Mesenchymal stem cell (in vitro differentiated cells and primary cell): Measurements from ENCODE around the gene DIP2C.

Source experiments
- DNase-seq: peaks from one replicate; pipeline ENCODE4 v3.0.0-alpha.2; 2013
- H2AFZ ChIP-seq: one replicate; pipeline ENCODE4 v1.6.1; 2013; ENCODE audit warnings: low read depth, mild to moderate bottlenecking, control low read depth, inconsistent platforms, low read length, moderate library complexity
- H2AK5ac ChIP-seq: 2 replicates; pipeline ENCODE4 v1.6.1; 2013; ENCODE audit warnings: low read length, moderate library complexity, mild to moderate bottlenecking, inconsistent platforms; ENCODE audit not compliant: severe bottlenecking
- H2BK120ac ChIP-seq: one replicate; pipeline ENCODE4 v1.6.1; 2013; ENCODE audit warnings: low read depth, mild to moderate bottlenecking, inconsistent platforms, low read length, moderate library complexity
- H2BK12ac ChIP-seq, 2 experiments: one replicate each; pipeline ENCODE4 v1.6.1; 2013; ENCODE audit warnings: inconsistent platforms in 2 of 2, low read length in 2 of 2, mild to moderate bottlenecking in 2 of 2, moderate library complexity in 2 of 2, control low read depth in 1 of 2
- H2BK15ac ChIP-seq: one replicate; pipeline ENCODE4 v1.6.1; 2013; ENCODE audit warnings: mild to moderate bottlenecking, low read depth, inconsistent platforms; ENCODE audit not compliant: poor library complexity, severe bottlenecking
- H2BK5ac ChIP-seq: 2 replicates; pipeline ENCODE4 v1.6.1; 2013; ENCODE audit warnings: low read depth, mild to moderate bottlenecking, low read length, control low read depth, inconsistent platforms; ENCODE audit not compliant: poor library complexity, severe bottlenecking
- H3K14ac ChIP-seq, 2 experiments: one replicate each; pipeline ENCODE4 v1.6.1; 2013; ENCODE audit warnings: inconsistent platforms in 2 of 2, low read length in 2 of 2, control low read depth in 1 of 2, mild to moderate bottlenecking in 1 of 2, moderate library complexity in 1 of 2
- H3K18ac ChIP-seq, 2 experiments: one replicate each; pipeline ENCODE4 v1.6.1; 2013; ENCODE audit warnings: inconsistent platforms in 2 of 2, low read length in 2 of 2, control low read depth in 1 of 2, low read depth in 1 of 2, mild to moderate bottlenecking in 1 of 2
- H3K23ac ChIP-seq, 2 experiments: one replicate each; pipeline ENCODE4 v1.6.1; 2013; ENCODE audit warnings: inconsistent platforms in 2 of 2, low read length in 2 of 2, mild to moderate bottlenecking in 2 of 2, moderate library complexity in 2 of 2, control low read depth in 1 of 2
- H3K27ac ChIP-seq: 2 replicates; pipeline ENCODE4 v1.5.1; 2013; ENCODE audit warnings: mild to moderate bottlenecking, moderate library complexity, low read length, control low read depth, inconsistent platforms; ENCODE audit not compliant: poor library complexity, severe bottlenecking
- H3K27me3 ChIP-seq, 2 experiments: 2 replicates each; pipeline versions ENCODE4 v1.6.1 to v1.7.0; 2013; ENCODE audit warnings: low read length in 2 of 2, mild to moderate bottlenecking in 2 of 2, moderate library complexity in 2 of 2, control low read depth in 1 of 2, inconsistent platforms in 1 of 2; ENCODE audit not compliant: control insufficient read depth in 1 of 2, insufficient read depth in 1 of 2
- H3K36me3 ChIP-seq, 2 experiments: 2 replicates each; pipeline versions ENCODE4 v1.6.1 to v1.7.0; 2013; ENCODE audit warnings: low read length in 2 of 2, control low read depth in 1 of 2, inconsistent platforms in 1 of 2, low read depth in 1 of 2, mild to moderate bottlenecking in 1 of 2; ENCODE audit not compliant: insufficient read depth in 2 of 2, control insufficient read depth in 1 of 2
- H3K4ac ChIP-seq, 2 experiments: one replicate each; pipeline ENCODE4 v1.6.1; 2013; ENCODE audit warnings: inconsistent platforms in 2 of 2, low read length in 2 of 2, mild to moderate bottlenecking in 2 of 2, moderate library complexity in 2 of 2, control low read depth in 1 of 2, low read depth in 1 of 2
- H3K4me1 ChIP-seq: 2 replicates; pipeline ENCODE4 v1.6.1; 2013; ENCODE audit warnings: low read depth, low read length, control low read depth; ENCODE audit not compliant: control insufficient read depth, insufficient read depth
- H3K4me2 ChIP-seq: 2 replicates; pipeline ENCODE4 v1.6.1; 2013; ENCODE audit warnings: low read length, mild to moderate bottlenecking, inconsistent platforms; ENCODE audit not compliant: poor library complexity, severe bottlenecking
- H3K4me3 ChIP-seq, 2 experiments: 2 replicates each; pipeline versions ENCODE4 v1.5.1 to v1.7.0; 2013; ENCODE audit warnings: low read length in 2 of 2, mild to moderate bottlenecking in 2 of 2, control low read depth in 1 of 2, low read depth in 1 of 2; ENCODE audit not compliant: insufficient read depth in 1 of 2
- H3K79me1 ChIP-seq: replicated peaks from 2 replicates; pipeline ENCODE4 v1.6.1; 2013; ENCODE audit warnings: mild to moderate bottlenecking, control low read depth, low read length, inconsistent platforms; ENCODE audit not compliant: poor library complexity, severe bottlenecking
- H3K9ac ChIP-seq: 2 replicates; pipeline ENCODE4 v1.7.0; 2013; ENCODE audit warnings: mild to moderate bottlenecking, low read length, moderate library complexity
- H3K9me3 ChIP-seq: 2 replicates; pipeline ENCODE4 v1.7.0; 2013; ENCODE audit warnings: mild to moderate bottlenecking, low read length; ENCODE audit not compliant: control insufficient read depth
- H4K8ac ChIP-seq: one replicate; pipeline ENCODE4 v1.6.1; 2013; ENCODE audit warnings: inconsistent platforms, mild to moderate bottlenecking, low read length, moderate library complexity
- H4K91ac ChIP-seq: one replicate; pipeline ENCODE4 v1.6.1; 2013; ENCODE audit warnings: mild to moderate bottlenecking, low read length, inconsistent platforms
- WGBS: methylation state at CpG from one replicate; pipeline ENCODE4 v1.1.7; 2013; ENCODE audit warnings: mixed read lengths; 5-methylcytosine and 5-hydroxymethylcytosine counted together

Gene DIP2C

GRCh38 chr10:570628-571163, 118.8 kb downstream of the DIP2C start:
- H2AFZ ChIP-seq = no peak overlapping the region
- H3K79me1 ChIP-seq = peaks cover 51% of the 10 kb centered on the region
- DNase-seq = no peak
- no peak overlapping the region for H3K27ac ChIP-seq
- no peak overlapping the region for H2BK12ac ChIP-seq
- H2BK5ac ChIP-seq = no peak overlapping the region
- H3K23ac ChIP-seq = no peak overlapping the region
- no peak overlapping the region for H4K8ac ChIP-seq
- no peak overlapping the region for H3K4ac ChIP-seq
- peaks cover 0 to 5% of the 10 kb centered on the region in 2 experiments for H3K36me3 ChIP-seq
- no peak overlapping the region for H3K9ac ChIP-seq
- H2AK5ac ChIP-seq = no peak overlapping the region
- no peak overlapping the region for H4K91ac ChIP-seq
- H3K18ac ChIP-seq = no peak overlapping the region
- 94% methylated on average over 20 of the region's 20 CpGs for WGBS
- H3K4me3 ChIP-seq = no peak overlapping the region
- peaks cover 9% of the 10 kb centered on the region for H3K9me3 ChIP-seq
- H3K4me1 ChIP-seq = peaks cover 14% of the 10 kb centered on the region
- H2BK120ac ChIP-seq = no peak overlapping the region
- H2BK15ac ChIP-seq = no peak overlapping the region
- H3K4me2 ChIP-seq = no peak overlapping the region
- no peak overlapping the region for H3K14ac ChIP-seq
- H3K27me3 ChIP-seq = no peaks in the 10 kb centered on the region

DNA sequence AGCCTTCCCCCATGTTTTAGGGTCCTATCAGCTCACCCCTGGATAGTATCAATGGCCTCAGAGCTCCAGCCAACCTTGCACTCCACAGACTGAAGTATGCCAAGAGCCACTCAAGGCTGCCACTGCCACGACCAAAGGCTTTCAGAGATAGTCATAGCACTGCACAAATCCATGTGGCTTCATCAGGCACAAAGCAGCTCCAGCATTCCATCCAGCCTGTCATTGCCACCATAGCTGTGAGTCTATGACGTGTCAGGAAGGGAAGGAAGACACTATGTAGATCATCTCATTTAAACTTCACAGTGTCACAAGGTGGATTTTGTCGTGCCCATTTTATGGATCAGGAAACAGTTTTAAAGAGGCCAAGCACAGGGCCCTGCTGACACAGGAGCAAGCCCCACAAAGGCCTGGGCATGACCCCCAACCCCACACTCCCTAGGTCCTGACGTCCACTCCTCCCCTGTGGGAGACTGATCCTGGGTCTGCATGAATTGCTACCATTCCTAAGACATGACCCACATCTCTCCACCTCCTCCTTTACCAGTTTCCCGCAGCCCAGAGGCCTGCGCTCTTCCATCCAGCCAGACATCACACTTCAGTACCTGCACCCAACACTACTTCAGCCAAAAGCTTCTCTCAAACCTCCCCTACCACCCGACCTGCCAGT, 119.4 kb downstream of the DIP2C start:
- WGBS = 95% methylated on average over 7 of the region's 7 CpGs
- Histone ChIP-seq H3K4ac (no peak overlapping the region), H3K4me3 (no peak overlapping the region), H3K9me3 (peaks cover 9% of the 10 kb centered on the region), H3K14ac (no peak overlapping the region), H2BK120ac (no peak overlapping the region), H3K4me2 (no peak overlapping the region), H3K23ac (no peak overlapping the region), H2AK5ac (no peak overlapping the region), H3K4me1 (peaks cover 13% of the 10 kb centered on the region), H3K79me1 (peaks cover 48% of the 10 kb centered on the region), H4K91ac (no peak overlapping the region), H2AFZ (no peak overlapping the region), H2BK5ac (no peak overlapping the region), H3K27ac (no peak overlapping the region), H2BK12ac (no peak overlapping the region), H3K27me3 (no peaks in the 10 kb centered on the region), H2BK15ac (no peak overlapping the region), H3K18ac (no peak overlapping the region), H3K9ac (no peak overlapping the region), H4K8ac (no peak overlapping the region), H3K36me3 (peaks cover 0 to 5% of the 10 kb centered on the region in 2 experiments)
- no peak for DNase-seq

DNA sequence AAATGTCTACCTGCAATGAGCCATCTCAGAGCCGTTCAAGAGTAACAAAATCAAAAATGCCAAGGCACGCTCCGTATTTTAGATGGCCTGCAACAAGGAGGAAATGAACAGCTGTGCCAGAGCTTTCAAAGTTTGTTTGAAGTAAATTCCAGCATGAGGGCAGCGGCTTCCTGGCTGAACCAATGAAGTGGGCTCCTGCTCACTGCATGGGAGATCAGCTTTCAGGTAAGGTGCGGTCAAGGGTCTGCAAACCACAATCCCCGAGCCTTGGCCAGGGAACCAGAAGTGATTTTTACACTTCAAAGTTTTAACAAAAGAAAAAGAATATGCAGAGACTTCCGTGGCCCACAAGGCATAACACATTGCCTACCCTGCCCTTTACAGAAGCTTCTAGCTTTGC, 120.6 kb downstream of the DIP2C start:
- no peaks in the 10 kb centered on the region for H3K27me3 ChIP-seq
- no peak overlapping the region for H4K8ac ChIP-seq
- H2AFZ ChIP-seq = no peak overlapping the region
- H3K27ac ChIP-seq = no peak overlapping the region
- H3K4me3 ChIP-seq = no peak overlapping the region
- no peak overlapping the region for H3K14ac ChIP-seq
- H3K9ac ChIP-seq = no peak overlapping the region
- no peak overlapping the region for H3K18ac ChIP-seq
- H2BK12ac ChIP-seq = no peak overlapping the region
- peaks cover 13% of the 10 kb centered on the region for H3K4me1 ChIP-seq
- no peak overlapping the region for H2BK120ac ChIP-seq
- 95% methylated on average over 7 of the region's 7 CpGs for WGBS
- H3K9me3 ChIP-seq = peaks cover 17% of the 10 kb centered on the region
- H4K91ac ChIP-seq = no peak overlapping the region
- no peak overlapping the region for H2BK5ac ChIP-seq
- no peak overlapping the region for H2BK15ac ChIP-seq
- DNase-seq = no peak
- peaks cover 0 to 10% of the 10 kb centered on the region in 2 experiments for H3K36me3 ChIP-seq
- H3K4ac ChIP-seq = no peak overlapping the region
- no peak overlapping the region for H3K23ac ChIP-seq
- H3K79me1 ChIP-seq = peaks cover 53% of the 10 kb centered on the region
- no peak overlapping the region for H3K4me2 ChIP-seq
- H2AK5ac ChIP-seq = no peak overlapping the region

GRCh38 chr10:567869-568268, 121.6 kb downstream of the DIP2C start:
- peaks cover 0 to 10% of the 10 kb centered on the region in 2 experiments for H3K36me3 ChIP-seq
- no peak overlapping the region for H2AFZ ChIP-seq
- H3K23ac ChIP-seq = no peak overlapping the region
- H2AK5ac ChIP-seq = no peak overlapping the region
- DNase-seq = no peak
- H3K27ac ChIP-seq = no peak overlapping the region
- H2BK5ac ChIP-seq = no peak overlapping the region
- H3K79me1 ChIP-seq = peaks cover 54% of the 10 kb centered on the region
- H3K14ac ChIP-seq = peak overlapping the region in 1 of 2 experiments; percentile 44
- peaks cover 13% of the 10 kb centered on the region for H3K4me1 ChIP-seq
- H3K9ac ChIP-seq = no peak overlapping the region
- 95% methylated on average over 12 of the region's 12 CpGs for WGBS
- H2BK15ac ChIP-seq = no peak overlapping the region
- H3K27me3 ChIP-seq = no peaks in the 10 kb centered on the region
- H3K4ac ChIP-seq = no peak overlapping the region
- H3K18ac ChIP-seq = peak overlapping the region in 1 of 2 experiments; percentile 25
- H3K9me3 ChIP-seq = peaks cover 21% of the 10 kb centered on the region
- H4K8ac ChIP-seq = no peak overlapping the region
- no peak overlapping the region for H3K4me3 ChIP-seq
- no peak overlapping the region for H2BK12ac ChIP-seq
- H3K4me2 ChIP-seq = no peak overlapping the region
- H4K91ac ChIP-seq = no peak overlapping the region
- H2BK120ac ChIP-seq = no peak overlapping the region
